Esophagus mucosa (tissue), 1 donor: ENCODE data around the gene HID1. TPM values are rescaled to one million over a fixed set of nuclear protein-coding genes. Genes with fewer than 3 reads are reported as not detected.

Source experiments
- total RNA-seq: library from RNA; stranded (reverse); gene quantifications from one replicate; pipeline ENCODE4 v1.2.4, GENCODE V29; 2023
- donor health status: DM: yes; HTN: yes; CAD: no.

The HID1 gene
- total RNA-seq, 1 donor from 2014 or later, result 3.1 TPM

Other genes with a start within 250 kb of the HID1 start
- gene RAB37, start 235.5 kb downstream of the HID1 start, total RNA-seq, result 0.96 TPM
- 297 TPM for gene NHERF1, start 224.1 kb downstream of the HID1 start, total RNA-seq
- 14.6 TPM for gene NAT9, start 196.4 kb downstream of the HID1 start, total RNA-seq
- gene GRIN2C, start 112.9 kb downstream of the HID1 start, total RNA-seq, result not detected
- gene FDXR, start 99.8 kb downstream of the HID1 start, total RNA-seq, result 31.5 TPM
- gene FADS6, start 79.1 kb downstream of the HID1 start, total RNA-seq, result 1.4 TPM
- 6.4 TPM for gene USH1G, start 49.5 kb downstream of the HID1 start, total RNA-seq
- gene OTOP2, start 48.5 kb downstream of the HID1 start, total RNA-seq, result 0.36 TPM
- 14.7 TPM for gene OTOP3, start 36.9 kb downstream of the HID1 start, total RNA-seq
- 2.7 TPM for gene CDR2L, start 14.9 kb upstream of the HID1 start, total RNA-seq
- 47.8 TPM for gene MRPL58, start 39.9 kb upstream of the HID1 start, total RNA-seq
- gene ATP5PD, start 74.2 kb upstream of the HID1 start, total RNA-seq, result 314 TPM
- gene KCTD2, start 74.5 kb upstream of the HID1 start, total RNA-seq, result 13.2 TPM
- gene SLC16A5, start 115.2 kb upstream of the HID1 start, total RNA-seq, result 13.9 TPM
- 6.3 TPM for gene ARMC7, start 137.2 kb upstream of the HID1 start, total RNA-seq
- gene NT5C, start 159.0 kb upstream of the HID1 start, total RNA-seq, result 66.6 TPM
- gene JPT1, start 181.8 kb upstream of the HID1 start, total RNA-seq, result 328 TPM
- gene SUMO2, start 210.2 kb upstream of the HID1 start, total RNA-seq, result 317 TPM
- gene NUP85, start 232.9 kb upstream of the HID1 start, total RNA-seq, result 43.0 TPM